GM12878 (cell line): ENCODE measurements around the gene MRM1. TPM values are rescaled to one million over a fixed set of nuclear protein-coding genes. Genes with fewer than 3 reads are reported as not detected.
"Not testable (repeated sequence)": the region's sequence is repeated elsewhere in the genome, so short reads cannot be mapped to it uniquely, and the experiment has no call there.

Source experiments
- ATAC-seq: fragments of 200-7000 bp; cut with Tn5 transposase; 3 replicates; pipeline ENCODE4 v1.9.1; 2020; ENCODE audit warnings: mild to moderate bottlenecking, moderate library complexity
- BruUV-seq: library from RNA; stranded (reverse); fragments of 400-500 nt; replicated peaks from 2 replicates; lab custom pipeline; 2021; lab: Mats Ljungman, UMichigan
- CTCF ChIA-PET: fragments of 300-600 bp; sonication (Branson Sonifier 250); formaldehyde crosslinking; extraction: SDS; loops from one replicate; lab custom pipeline; 2021; ENCODE audit warnings: inconsistent platforms; lab: Yijun Ruan, JAX
- POLR2A ChIA-PET: fragments of 350-600 bp; formaldehyde crosslinking; extraction: SDS; loops from one replicate; lab custom pipeline; 2021; ENCODE audit warnings: inconsistent platforms; lab: Charles Lee
- RAD21 ChIA-PET: fragments of 300-600 bp; sonication (Branson Sonifier 250); formaldehyde crosslinking; loops from one replicate; lab custom pipeline; 2023; ENCODE audit warnings: antibody characterized with exemption; ENCODE audit not compliant: unreplicated experiment; lab: Charles Lee
- SMC1A ChIA-PET: fragments of 300-600 bp; sonication (Branson Sonifier 250); formaldehyde crosslinking; loops from one replicate; lab custom pipeline; 2023; ENCODE audit not compliant: unreplicated experiment, uncharacterized antibody; lab: Charles Lee
- DNase-seq: peaks from one replicate; pipeline ENCODE4 v3.0.0-alpha.2; 2011; ENCODE audit warnings: low read depth, low spot score
- FAIRE-seq: peaks from 3 replicates; lab custom pipeline; 2011; peaks lifted over from hg19 to GRCh38; lab: Jason Lieb, UNC
- H2AFZ ChIP-seq: 2 replicates; pipeline ENCODE4 v1.6.0; 2011; ENCODE audit warnings: low read depth, low read length, control low read depth; ENCODE audit not compliant: control insufficient read depth
- H3K27ac ChIP-seq: 2 replicates; pipeline ENCODE4 v1.5.1; 2011; ENCODE audit warnings: control low read depth; ENCODE audit not compliant: control insufficient read depth, insufficient read depth
- H3K27me3 ChIP-seq, 2 experiments: replicated peaks in 1 of 2; 2 replicates each; pipeline versions ENCODE4 v1.6.0 to v1.6.1; 2011; ENCODE audit warnings: low read length in 1 of 2; ENCODE audit not compliant: control insufficient read depth in 2 of 2, insufficient read depth in 2 of 2
- H3K36me3 ChIP-seq, 2 experiments: 2 replicates each; pipeline ENCODE4 v1.5.1; 2011; ENCODE audit warnings: low read length in 1 of 2; ENCODE audit not compliant: control insufficient read depth in 2 of 2, insufficient read depth in 2 of 2
- H3K4me1 ChIP-seq: 2 replicates; pipeline ENCODE4 v1.6.1; 2011; ENCODE audit warnings: mild to moderate bottlenecking, low read length, moderate library complexity, mixed read lengths; ENCODE audit not compliant: control insufficient read depth, insufficient read depth
- H3K4me2 ChIP-seq: 2 replicates; pipeline ENCODE4 v1.6.0; 2011; ENCODE audit warnings: control low read depth; ENCODE audit not compliant: control insufficient read depth, insufficient read depth
- H3K4me3 ChIP-seq: fragments of 200-600 bp; sonication (generic); 2 replicates; pipeline ENCODE4 v1.5.1; 2016
- H3K79me2 ChIP-seq: 2 replicates; pipeline ENCODE4 v1.6.0; 2011; ENCODE audit warnings: low read length; ENCODE audit not compliant: control insufficient read depth, insufficient read depth
- H3K9ac ChIP-seq: 2 replicates; pipeline ENCODE4 v1.8.0; 2011; ENCODE audit warnings: low read length, control low read depth, mixed read lengths; ENCODE audit not compliant: control insufficient read depth, insufficient read depth
- H3K9me3 ChIP-seq: replicated peaks from 3 replicates; pipeline ENCODE4 v1.5.1; 2011; ENCODE audit warnings: mild to moderate bottlenecking, low read length; ENCODE audit not compliant: control insufficient read depth, insufficient read depth
- H4K20me1 ChIP-seq: 2 replicates; pipeline ENCODE4 v1.6.0; 2011; ENCODE audit not compliant: control insufficient read depth, insufficient read depth
- POLR2AphosphoS5 ChIP-seq: IDR thresholded peaks from 2 replicates; pipeline ENCODE4 v1.6.1; 2011; ENCODE audit warnings: mild to moderate bottlenecking, low read length, inconsistent platforms
- SPI1 ChIP-seq: IDR thresholded peaks from 2 replicates; pipeline ENCODE4 v1.6.1; 2011; ENCODE audit warnings: low read depth, mild to moderate bottlenecking, low read length, moderate library complexity, borderline replicate concordance; ENCODE audit not compliant: insufficient read depth
- STAT1 ChIP-seq: fragments of 450-650 bp; conservative IDR thresholded peaks from 2 replicates; pipeline ENCODE4 v1.6.1; 2014; ENCODE audit warnings: antibody characterized with exemption, mild to moderate bottlenecking
- ZZZ3 ChIP-seq: IDR thresholded peaks from 2 replicates; pipeline ENCODE4 v1.6.1; 2011; ENCODE audit warnings: low read depth; ENCODE audit not compliant: control insufficient read depth, insufficient read length
- WGBS: methylation state at CpG from one replicate; pipeline ENCODE4 v1.1.6; 2016; ENCODE audit warnings: low lambda C conversion rate; ENCODE audit not compliant: insufficient replicate concordance, insufficient coverage; ENCODE audit errors: missing lambda C conversion rate; 5-methylcytosine and 5-hydroxymethylcytosine counted together
- in situ Hi-C: fragments of 300-500 bp; cut with MboI; formaldehyde crosslinking; loops from 9 replicates; pipeline ENCODE4 v1.14.3; 2018; ENCODE audit warnings: mixed read lengths
- intact Hi-C: fragments of 100-400 bp; cut with micrococcal nuclease; formaldehyde crosslinking; loops from one replicate; pipeline ENCODE4 v1.14.2; 2022; ENCODE audit not compliant: unreplicated experiment
- polyA plus RNA-seq, 11 experiments: library from polyadenylated mRNA; depleted of rRNA in 4 of 11; unstranded in 6 of 11; stranded (reverse) in 5 of 11; fragments of >200 nt; fragmentation: Nextera tagmentation in 4 of 11; fragmentation: Illumina TruSeq in 1 of 11; extraction: Ambion mirVana in 4 of 11; extraction: Trizol in 1 of 11; gene quantifications; 1 replicate in 1 of 11; 2 replicates in 10 of 11; pipeline versions ENCODE4 v1.2.1 to v1.2.3, GENCODE V29; 2011 to 2016; ENCODE audit warnings: inconsistent platforms in 2 of 11, missing spikeins in 2 of 11, low read depth in 1 of 11
- total RNA-seq, 4 experiments: library from RNA; depleted of rRNA in 3 of 4; stranded (reverse); fragments of >200 nt in 3 of 4; fragmentation: Illumina TruSeq in 1 of 4; extraction: Trizol in 1 of 4; gene quantifications; 2 replicates each; pipeline versions ENCODE4 v1.2.1 to v1.2.3, GENCODE V29; 2013 to 2021
- TF ChIP-seq, protein P1 (sequence below): fragments of 450-650 bp; IDR thresholded peaks from 2 replicates; pipeline ENCODE4 v1.6.1; 2017; ENCODE audit warnings: mild to moderate bottlenecking, low read depth, inconsistent platforms; ENCODE audit not compliant: poor library complexity, severe bottlenecking
- TF ChIP-seq, protein P2 (sequence below): fragments of 450-650 bp; IDR thresholded peaks from 2 replicates; pipeline ENCODE4 v1.6.1; 2014; ENCODE audit warnings: mild to moderate bottlenecking
- TF ChIP-seq, protein P3 (sequence below): fragments of 450-650 bp; IDR thresholded peaks from 2 replicates; pipeline ENCODE4 v1.6.1; 2018; ENCODE audit warnings: borderline replicate concordance, mild to moderate bottlenecking; ENCODE audit not compliant: partially characterized antibody
- TF ChIP-seq, protein P4 (sequence below): IDR thresholded peaks from 2 replicates; pipeline ENCODE4 v1.6.1; 2011; ENCODE audit warnings: borderline replicate concordance, low read depth, mild to moderate bottlenecking, moderate library complexity, low read length; ENCODE audit not compliant: insufficient read depth, poor library complexity, severe bottlenecking

Gene MRM1
- total and polyA plus RNA-seq, 10 of the 15 experiments (the other 5 are each of a cell fraction or from before 2014, with no cell fraction given), result 0.23 to 16.9 (median 13.2) TPM

DNA sequence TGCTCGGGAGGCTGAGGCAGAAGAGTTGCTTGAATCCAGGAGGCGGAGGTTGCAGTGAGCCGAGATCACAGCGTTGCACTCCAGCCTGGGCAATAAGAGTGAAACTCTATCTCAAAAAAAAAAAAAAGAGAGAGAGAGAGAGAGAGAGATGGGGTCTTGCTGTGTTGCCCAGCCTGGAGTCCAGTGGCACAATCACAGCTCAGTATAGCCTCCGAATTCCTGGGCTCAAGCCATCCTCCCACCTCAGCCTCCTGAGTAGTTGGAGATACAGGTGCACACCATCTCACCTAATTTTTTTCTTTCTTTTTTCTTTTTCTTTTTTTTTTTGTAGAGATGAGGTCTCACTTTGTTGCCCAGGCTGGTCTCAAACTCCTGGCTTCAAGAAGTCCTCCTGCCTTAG lies 3.6 kb downstream of the MRM1 start:
- Histone ChIP-seq H3K79me2 (peaks cover 37% of the 10 kb centered on the region), H3K4me2 (peak overlapping the region; percentile 39; the same call in 1 of the 2 replicates), H3K4me1 (peaks cover 13% of the 10 kb centered on the region)
- in situ Hi-C loops, result loop anchor here (10.0 to 25.0 kb wide), 3 partner anchors 457 to 760 kb away; no protein-coding TSS in a partner anchor
- H3K27ac ChIP-seq, intact Hi-C loops, H3K36me3 ChIP-seq, ATAC-seq, H3K9ac ChIP-seq, H2AFZ ChIP-seq, H3K4me3 ChIP-seq, H3K9me3 ChIP-seq, H4K20me1 ChIP-seq, POLR2A ChIA-PET, DNase-seq, RAD21 ChIA-PET, BruUV-seq, H3K27me3 ChIP-seq, FAIRE-seq: not testable (repeated sequence)
- ChIA-PET SMC1A (interaction anchor here (2.6 kb wide), 1 partner anchor 9 kb away, joined by 7 read pairs; no protein-coding TSS in a partner anchor), CTCF (interaction anchor here (0.6 kb wide), 1 partner anchor 123 kb away, joined by 3 read pairs; no protein-coding TSS in a partner anchor)
- 100% methylated on average over 5 of the region's 5 CpGs for WGBS

DNA sequence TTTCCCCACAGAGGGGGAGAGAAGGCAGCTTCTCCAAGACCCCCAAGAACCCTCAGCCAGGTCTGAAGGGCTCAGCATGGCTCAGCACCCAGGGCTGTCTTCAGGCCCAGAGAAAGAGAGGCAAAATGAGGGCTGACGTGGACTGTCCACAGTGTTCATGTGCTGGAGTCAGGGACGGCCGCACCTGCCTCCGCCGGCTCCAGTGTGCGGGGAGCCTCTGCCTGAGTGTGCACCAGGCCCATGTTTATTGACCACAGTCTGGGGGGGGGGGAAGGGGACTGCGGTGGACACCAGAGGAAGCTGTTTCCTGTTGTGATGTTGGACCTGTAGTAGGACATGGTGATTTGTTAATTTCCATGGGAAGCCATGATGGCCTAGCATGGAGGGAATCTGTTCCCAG lies 6.9 kb downstream of the MRM1 start:
- in situ Hi-C loops, result loop anchor here (10.0 to 25.0 kb wide), 3 partner anchors 454 to 757 kb away; no protein-coding TSS in a partner anchor
- no peak for DNase-seq
- no TSS peak for BruUV-seq
- H3K4me1 ChIP-seq, result peaks cover 5% of the 10 kb centered on the region
- ChIA-PET RAD21 (no interaction called here), CTCF (interaction anchor here (0.6 to 2.0 kb wide), 3 partner anchors 18 to 792 kb away, joined by 3 to 7 read pairs (median 3); no protein-coding TSS in a partner anchor), POLR2A (no interaction called here), SMC1A (no interaction called here)
- no peaks in the 10 kb centered on the region for H3K27me3 ChIP-seq
- no peak overlapping the region for H3K4me2 ChIP-seq
- H3K4me3 ChIP-seq, result no peak overlapping the region
- no peaks in the 10 kb centered on the region for H3K9me3 ChIP-seq
- peaks cover 2% of the 10 kb centered on the region; the same call in 1 of the 2 replicates for H4K20me1 ChIP-seq
- intact Hi-C loops, result no loop called here
- no peak overlapping the region for H3K27ac ChIP-seq
- H3K9ac ChIP-seq, result no peak overlapping the region
- ATAC-seq, result no peak
- peaks cover 19% of the 10 kb centered on the region for H3K79me2 ChIP-seq
- peaks cover 0 to 4% of the 10 kb centered on the region in 2 experiments; a peak in 1 of 4 replicates for H3K36me3 ChIP-seq
- no peak for FAIRE-seq
- WGBS, result 97% methylated on average over 7 of the region's 7 CpGs
- H2AFZ ChIP-seq, result no peak overlapping the region
- TF ChIP-seq, protein P1, sequence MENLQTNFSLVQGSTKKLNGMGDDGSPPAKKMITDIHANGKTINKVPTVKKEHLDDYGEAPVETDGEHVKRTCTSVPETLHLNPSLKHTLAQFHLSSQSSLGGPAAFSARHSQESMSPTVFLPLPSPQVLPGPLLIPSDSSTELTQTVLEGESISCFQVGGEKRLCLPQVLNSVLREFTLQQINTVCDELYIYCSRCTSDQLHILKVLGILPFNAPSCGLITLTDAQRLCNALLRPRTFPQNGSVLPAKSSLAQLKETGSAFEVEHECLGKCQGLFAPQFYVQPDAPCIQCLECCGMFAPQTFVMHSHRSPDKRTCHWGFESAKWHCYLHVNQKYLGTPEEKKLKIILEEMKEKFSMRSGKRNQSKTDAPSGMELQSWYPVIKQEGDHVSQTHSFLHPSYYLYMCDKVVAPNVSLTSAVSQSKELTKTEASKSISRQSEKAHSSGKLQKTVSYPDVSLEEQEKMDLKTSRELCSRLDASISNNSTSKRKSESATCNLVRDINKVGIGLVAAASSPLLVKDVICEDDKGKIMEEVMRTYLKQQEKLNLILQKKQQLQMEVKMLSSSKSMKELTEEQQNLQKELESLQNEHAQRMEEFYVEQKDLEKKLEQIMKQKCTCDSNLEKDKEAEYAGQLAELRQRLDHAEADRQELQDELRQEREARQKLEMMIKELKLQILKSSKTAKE, result no peak
- TF ChIP-seq ZZZ3, result no peak
- TF ChIP-seq STAT1, result no peak
- no peak for TF ChIP-seq POLR2AphosphoS5
- TF ChIP-seq, protein P2, sequence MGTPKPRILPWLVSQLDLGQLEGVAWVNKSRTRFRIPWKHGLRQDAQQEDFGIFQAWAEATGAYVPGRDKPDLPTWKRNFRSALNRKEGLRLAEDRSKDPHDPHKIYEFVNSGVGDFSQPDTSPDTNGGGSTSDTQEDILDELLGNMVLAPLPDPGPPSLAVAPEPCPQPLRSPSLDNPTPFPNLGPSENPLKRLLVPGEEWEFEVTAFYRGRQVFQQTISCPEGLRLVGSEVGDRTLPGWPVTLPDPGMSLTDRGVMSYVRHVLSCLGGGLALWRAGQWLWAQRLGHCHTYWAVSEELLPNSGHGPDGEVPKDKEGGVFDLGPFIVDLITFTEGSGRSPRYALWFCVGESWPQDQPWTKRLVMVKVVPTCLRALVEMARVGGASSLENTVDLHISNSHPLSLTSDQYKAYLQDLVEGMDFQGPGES, result no peak
- TF ChIP-seq, protein P3, sequence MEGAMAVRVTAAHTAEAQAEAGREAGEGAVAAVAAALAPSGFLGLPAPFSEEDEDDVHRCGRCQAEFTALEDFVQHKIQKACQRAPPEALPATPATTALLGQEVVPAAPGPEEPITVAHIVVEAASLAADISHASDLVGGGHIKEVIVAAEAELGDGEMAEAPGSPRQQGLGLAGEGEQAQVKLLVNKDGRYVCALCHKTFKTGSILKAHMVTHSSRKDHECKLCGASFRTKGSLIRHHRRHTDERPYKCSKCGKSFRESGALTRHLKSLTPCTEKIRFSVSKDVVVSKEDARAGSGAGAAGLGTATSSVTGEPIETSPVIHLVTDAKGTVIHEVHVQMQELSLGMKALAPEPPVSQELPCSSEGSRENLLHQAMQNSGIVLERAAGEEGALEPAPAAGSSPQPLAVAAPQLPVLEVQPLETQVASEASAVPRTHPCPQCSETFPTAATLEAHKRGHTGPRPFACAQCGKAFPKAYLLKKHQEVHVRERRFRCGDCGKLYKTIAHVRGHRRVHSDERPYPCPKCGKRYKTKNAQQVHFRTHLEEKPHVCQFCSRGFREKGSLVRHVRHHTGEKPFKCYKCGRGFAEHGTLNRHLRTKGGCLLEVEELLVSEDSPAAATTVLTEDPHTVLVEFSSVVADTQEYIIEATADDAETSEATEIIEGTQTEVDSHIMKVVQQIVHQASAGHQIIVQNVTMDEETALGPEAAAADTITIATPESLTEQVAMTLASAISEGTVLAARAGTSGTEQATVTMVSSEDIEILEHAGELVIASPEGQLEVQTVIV, result no peak
- TF ChIP-seq SPI1, result no peak
- TF ChIP-seq, protein P4, sequence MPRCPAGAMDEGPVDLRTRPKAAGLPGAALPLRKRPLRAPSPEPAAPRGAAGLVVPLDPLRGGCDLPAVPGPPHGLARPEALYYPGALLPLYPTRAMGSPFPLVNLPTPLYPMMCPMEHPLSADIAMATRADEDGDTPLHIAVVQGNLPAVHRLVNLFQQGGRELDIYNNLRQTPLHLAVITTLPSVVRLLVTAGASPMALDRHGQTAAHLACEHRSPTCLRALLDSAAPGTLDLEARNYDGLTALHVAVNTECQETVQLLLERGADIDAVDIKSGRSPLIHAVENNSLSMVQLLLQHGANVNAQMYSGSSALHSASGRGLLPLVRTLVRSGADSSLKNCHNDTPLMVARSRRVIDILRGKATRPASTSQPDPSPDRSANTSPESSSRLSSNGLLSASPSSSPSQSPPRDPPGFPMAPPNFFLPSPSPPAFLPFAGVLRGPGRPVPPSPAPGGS, result no peak
